DMS114 treated with DMSO at 0.1 percent for 48 hours (cell line): ENCODE measurements around the gene CARMIL3.
"Not testable (repeated sequence)": the region's sequence is repeated elsewhere in the genome, so short reads cannot be mapped to it uniquely, and the experiment has no call there.

Experiments used
- DNase-seq: peaks from one replicate; lab custom pipeline; 2025; ENCODE audit not compliant: unreplicated experiment; lab: John Stamatoyannopoulos, UW

CARMIL3 gene

DNA sequence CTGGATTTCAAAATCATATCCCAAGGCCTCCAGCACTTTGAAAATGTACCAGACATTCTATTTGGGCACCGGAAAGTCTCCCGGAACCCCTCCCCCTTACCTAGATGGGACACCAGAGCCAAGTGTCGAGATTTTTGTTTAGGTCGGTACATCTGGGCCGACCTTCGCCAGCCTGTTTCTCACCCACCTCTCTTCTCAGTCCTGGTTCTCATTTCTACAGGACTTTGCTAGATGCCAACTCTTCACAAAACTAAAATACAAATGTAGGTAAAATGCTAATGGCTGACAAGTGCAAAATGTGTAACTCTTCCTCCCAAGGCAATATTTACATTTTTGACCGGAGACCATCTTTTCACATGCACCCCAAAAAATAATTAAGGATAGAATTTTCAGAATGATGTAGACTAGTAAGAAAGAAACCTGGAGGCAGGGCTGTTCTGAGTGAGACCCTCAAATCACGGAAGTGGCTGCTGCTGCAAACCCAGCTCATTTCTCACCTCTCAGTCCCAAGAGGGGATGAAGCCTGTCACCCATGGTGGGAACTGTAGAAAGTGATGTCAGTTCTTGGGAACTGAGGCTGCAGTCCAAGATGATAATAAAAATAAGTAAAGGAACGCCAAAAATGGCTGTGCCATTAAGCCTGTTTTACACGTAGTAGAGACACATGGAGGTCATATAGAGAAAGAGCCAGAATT, 14.7 kb upstream of the CARMIL3 start:
- DNase-seq, result not testable (repeated sequence)

DNA sequence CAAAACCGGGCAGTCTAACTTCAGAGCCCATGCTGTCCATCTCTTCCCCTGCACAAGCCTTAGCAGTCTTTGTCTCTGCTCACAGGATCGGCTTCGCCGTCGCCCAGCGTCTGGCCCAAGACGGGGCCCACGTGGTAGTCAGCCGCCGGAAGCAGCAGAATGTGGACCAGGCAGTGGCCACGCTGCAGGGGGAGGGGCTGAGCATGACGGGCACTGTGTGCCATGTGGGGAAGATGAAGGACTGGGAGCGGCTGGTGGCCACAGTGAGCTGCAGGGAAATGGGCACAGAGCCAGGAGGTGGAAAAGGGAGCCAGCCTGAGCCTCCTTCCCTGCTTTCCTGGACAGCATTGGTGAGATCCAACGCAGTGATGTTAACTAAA, 14.2 kb upstream of the CARMIL3 start:
- no peak for DNase-seq

DNA sequence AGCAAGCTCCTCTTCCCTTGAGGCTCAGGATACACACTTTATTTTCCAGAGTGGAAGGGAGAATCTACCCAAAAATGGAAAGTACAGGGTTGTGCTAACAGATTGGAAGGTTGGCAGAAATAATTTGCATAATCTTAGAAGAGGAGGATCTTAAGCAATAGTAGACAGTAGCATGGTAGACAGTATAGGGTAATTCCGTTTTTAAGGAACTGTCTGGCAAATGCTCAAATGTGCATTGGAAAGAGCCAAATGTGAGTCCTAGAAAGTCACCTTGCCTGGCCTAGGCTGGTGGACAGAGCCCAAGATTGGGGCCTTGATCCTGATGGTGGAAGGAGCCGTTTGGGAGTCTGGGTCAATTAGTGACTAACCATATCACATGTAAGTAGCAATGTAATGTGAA, 13.1 kb upstream of the CARMIL3 start:
- DNase-seq, result no peak

DNA sequence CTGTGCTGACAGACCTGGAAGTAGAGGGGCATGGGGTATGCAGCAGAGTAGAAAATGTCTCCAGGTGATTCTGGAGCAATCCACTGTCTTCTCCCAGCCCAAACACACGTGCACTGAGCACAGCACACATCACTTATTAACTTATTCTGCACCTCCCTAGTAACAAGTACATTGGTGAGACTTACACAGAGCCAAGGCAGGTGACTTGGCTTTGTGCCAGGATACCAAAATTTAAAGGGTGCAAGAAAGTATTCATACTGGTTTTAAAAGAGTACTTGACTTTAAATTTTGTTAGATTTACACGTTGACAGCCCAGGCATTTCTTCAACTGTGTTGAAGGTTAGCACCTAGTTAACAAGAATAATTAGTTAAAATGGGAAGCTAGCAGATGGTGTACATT, 11.1 kb upstream of the CARMIL3 start:
- DNase-seq, result no peak

DNA sequence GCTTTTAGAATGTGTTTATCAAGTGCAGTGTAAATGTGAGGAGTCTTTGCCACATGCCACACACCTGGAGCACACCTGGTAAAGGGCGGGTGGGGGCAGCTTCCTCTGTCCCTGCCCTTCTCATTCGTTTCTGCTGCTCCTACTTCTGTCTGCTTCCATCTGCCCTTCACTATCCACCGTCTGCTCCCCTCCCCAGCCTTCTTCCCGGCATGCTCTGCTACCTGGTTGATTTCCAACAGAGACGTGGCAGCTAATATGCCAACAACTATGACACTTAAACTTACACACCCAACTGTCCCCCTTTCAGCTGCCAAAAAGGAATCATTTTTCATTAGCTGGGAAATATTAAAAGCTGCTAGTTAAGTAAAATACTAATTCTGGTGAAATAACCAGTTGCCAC, 9.1 kb upstream of the CARMIL3 start:
- DNase-seq, result no peak

DNA sequence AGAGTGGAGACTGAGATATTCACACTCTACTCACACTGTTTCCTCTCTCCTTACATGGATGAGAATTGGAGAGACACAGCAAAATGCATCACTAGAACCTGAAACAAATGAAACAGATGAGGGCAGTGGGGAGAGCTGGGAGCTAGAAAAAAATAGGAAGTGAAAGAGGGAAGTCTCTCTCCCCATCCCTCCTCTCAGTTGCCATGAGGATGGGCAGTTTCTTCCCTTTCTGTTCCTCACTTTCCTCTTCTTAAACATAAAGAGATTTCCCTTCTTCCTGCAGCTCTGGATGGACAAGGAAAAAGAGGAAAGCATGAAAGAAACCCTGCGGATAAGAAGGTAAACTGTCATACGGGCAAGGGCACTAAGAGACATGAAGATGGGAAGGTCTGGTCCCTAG, 2.8 kb upstream of the CARMIL3 start:
- not testable (repeated sequence) for DNase-seq

DNA sequence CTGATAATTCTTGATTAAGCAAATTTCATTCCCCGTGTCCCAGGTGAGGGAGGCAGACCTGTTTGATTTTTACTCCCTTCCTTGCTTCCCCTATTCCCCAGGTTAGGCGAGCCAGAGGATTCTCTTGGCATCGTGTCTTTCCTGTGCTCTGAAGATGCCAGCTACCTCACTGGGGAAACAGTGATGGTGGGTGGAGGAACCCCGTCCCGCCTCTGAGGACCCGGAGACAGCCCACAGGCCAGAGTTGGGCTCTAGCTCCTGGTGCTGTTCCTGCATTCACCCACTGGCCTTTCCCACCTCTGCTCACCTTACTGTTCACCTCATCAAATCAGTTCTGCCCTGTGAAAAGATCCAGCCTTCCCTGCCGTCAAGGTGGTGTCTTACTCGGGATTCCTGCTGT, 1.1 kb upstream of the CARMIL3 start:
- not testable (repeated sequence) for DNase-seq

DNA sequence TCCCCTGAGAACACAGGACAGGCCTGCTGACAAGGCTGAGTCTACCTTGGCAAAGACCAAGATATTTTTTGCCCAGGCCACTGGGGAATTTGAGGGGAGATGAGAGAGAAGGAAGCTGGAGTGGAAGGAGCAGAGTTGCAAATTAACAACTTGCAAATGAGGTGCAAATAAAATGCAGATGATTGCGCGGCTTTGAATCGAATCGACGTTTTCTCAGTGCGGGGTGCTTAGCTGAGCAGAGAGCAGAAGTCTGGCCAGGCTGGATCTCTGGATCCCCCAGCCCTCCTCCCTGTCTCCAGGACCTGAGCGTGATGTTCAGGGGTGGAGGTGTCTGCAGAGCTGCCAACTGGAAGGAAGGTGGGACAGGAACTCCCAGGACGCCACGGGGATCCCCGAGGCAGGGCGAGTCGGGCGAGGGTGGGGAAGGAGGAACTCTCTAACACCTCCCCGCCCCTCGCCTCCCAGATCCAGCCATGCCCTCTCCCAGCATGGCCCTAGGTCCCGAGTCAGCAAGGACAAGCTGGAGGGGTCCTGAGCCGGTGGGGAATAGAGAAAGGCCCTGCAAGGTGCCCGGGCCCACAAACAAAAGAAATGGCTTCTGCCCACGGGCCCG, 527 bp upstream of the CARMIL3 start:
- no peak for DNase-seq

DNA sequence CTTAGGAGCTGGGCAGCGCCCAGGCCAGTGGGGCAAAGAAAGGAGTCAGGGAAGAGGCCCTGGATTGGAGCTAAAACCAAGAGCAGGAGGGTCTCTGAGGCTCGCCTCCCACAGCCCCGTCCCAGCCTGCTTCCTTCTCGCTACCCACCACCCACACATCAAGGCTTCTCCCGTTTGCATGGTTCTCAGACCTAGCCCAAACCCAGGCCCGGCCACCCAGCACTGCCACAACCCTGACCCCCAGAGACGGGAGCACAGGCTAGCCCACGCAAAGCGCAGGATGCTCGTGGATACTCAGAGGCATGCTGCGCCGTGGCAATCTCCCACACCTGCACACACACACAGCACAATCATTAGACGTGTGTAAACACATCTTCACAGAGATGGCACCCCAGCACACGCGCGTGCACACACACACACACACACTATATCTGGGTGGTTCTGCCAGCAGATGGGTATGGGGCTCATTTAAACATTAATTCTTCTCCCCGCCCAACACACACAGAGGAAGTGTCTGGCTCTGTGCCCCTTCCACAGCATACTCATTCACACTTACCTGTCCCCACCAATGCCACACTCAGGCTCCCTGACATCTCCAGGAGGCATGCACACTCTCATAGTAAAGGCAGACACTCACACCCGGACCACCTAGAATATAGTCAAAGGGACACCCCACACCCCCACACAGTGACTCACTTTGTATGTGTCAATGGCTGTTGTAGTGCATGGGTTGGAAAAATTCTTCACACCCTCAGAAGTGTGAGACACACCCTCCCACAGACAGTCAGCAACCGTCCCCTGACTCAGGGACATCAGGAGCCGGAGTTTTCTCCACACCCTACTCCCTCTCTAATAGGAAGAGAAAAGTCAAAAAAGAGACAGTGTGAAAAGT, 1.1 kb downstream of the CARMIL3 start:
- no peak for DNase-seq

DNA sequence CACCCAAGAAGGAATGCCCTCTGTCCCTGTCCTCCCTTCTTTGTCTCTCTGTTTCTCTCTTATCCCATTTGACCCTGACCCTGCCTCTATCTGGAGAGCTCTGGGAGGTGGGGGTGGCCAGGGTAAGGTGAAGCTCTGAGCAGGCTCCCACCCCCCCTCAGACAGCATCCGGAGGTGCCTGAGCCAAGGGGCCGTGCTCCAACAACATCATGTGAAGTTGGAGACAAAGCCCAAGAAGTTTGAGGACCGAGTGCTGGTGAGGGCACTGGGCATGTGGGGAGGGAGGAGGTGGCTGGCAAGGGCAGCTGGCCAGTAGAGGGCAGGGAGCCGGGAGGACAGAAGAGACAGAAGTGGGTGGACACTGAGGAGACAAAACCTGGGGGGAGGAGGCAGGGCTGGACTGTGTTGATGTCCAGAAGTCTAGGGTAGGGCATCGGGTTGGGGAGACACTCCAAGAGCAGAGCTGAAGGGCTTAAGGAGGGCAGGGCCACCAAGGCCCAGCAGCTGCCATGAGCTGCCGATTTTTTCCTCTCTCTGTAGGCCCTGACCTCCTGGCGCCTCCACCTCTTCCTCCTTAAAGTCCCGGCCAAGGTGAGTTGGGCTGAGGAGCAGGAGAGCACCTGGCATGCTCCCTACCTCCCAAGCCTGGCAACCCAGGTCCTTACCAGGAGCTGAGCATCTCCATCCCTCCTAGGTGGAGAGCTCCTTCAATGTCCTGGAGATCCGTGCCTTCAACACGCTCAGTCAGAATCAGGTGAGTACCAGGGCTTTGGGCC, 1.9 kb downstream of the CARMIL3 start:
- no peak for DNase-seq

DNA sequence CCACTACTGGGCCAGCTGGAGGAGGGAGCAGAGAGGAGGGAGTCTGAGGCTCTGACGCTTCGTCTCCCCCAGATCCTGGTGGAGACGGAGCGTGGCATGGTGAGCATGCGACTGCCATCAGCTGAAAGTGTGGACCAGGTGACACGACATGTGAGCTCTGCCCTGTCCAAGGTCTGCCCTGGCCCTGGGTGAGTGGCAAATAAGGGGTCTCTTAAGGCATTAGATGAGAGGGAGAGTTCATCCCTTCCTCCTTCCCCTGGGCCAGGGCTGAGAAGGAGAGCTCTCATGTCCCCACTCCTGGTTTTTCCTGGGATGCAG, 2.5 kb downstream of the CARMIL3 start:
- DNase-seq, result no peak

DNA sequence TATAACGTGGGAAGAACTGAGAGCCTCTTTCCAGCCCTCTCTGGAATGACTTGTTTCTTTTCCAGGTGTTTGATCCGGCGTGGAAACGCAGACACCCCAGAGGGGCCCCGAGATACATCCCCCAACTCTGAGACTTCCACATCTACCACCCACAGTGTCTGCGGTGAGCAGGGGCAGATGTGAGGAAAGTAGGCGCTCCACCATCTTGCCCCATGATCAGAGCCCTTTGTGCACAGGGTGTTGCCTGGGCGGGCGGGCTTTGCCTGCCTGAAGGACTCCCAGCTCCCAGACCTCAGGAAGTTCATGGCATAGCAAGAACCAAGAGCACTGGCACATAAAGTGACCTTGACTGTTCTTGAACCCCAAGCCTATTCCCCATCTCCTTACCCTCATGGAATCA, 2.8 kb downstream of the CARMIL3 start:
- no peak for DNase-seq

DNA sequence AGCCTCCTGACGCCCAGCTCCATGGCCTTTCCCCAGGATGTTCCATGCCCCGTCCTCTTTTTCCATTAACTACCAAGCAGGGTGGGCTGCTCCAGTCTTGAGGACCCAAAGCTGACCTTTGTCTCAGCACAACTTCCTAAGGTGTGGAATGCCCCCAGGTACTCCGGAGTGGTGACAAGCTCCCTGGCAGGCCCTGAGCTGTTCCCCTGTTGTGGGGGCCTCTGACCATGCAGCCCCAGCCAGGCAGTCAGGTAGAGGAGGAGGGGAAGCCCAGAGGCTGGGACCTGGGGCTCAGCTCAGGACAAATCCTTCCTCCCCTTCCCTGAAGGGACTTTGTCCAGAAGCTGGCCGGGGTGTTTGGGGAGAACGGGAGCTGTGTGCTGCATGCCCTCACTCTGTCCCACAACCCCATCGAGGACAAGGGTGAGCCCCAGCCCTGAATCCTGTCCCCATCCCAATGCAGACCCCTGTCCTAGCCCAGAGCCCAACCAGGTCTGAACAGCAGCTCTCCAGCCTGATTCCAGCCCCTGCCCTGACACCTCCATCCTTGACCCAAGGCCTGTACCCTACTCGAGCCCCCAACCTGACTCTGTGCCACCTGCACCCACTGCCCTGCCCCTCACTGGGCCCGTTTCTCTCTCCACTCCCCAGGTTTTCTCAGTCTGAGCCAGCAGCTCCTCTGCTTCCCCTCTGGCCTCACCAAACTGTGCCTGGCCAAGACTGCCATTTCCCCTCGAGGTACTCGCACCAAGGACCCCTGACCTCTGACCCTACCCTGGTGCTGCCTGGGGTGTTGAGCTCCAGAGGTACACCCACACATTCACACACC, 4.4 kb downstream of the CARMIL3 start:
- DNase-seq, result no peak

DNA sequence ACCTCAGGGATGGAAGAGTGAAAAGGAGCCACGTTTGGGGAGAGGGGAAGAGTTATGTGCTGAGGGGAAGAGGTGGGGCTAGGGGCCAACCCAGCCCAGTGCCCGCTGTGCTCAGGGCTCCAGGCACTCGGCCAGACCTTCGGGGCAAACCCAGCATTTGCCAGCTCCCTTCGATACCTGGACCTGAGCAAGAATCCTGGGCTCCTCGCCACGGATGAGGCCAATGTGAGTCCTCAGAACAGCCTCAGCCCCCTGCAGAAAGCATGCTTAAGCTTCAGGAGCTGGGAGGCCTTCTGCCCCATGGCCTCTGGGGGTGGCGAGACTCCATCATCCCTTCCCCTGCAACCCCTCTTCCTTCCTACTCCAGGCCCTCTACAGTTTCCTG, 5.0 kb downstream of the CARMIL3 start:
- no peak for DNase-seq

DNA sequence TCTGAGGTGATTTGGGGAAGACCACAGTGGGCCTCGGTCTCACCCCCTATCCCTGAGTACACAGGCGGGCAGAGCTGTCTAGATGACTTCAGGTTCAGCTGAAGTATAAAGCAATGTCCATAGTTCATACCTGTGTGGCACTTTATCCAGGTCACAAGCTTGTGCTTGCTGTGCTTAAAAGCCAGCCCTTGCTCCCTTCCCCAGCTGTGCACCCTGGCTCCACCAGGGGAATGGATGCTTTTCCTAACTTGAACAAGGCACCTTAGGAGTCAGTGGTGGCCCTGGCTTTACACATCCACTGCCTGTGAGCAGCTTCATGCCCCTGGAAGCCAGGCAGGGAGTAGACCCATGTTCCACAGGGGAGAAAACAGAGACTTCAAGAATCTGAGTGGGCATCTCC, 5.5 kb downstream of the CARMIL3 start:
- DNase-seq, result no peak

DNA sequence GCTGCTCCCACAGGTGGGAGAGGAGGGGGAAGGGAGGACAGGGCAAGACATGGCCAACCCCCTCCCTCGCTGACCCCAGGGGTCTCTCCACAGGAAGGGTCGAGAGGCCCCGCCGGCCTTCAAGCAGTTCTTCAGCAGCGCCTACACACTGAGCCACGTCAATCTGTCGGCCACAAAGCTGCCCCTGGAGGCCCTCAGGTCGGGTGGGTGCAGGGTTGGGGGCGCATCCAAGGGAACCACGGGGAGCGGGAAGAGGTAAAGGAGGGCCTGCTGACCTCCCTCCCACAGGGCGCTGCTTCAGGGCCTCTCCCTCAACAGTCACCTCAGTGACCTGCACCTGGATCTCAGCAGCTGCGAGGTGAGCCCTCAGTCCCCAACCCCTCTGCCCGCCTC, 6.1 kb downstream of the CARMIL3 start:
- DNase-seq, result no peak

DNA sequence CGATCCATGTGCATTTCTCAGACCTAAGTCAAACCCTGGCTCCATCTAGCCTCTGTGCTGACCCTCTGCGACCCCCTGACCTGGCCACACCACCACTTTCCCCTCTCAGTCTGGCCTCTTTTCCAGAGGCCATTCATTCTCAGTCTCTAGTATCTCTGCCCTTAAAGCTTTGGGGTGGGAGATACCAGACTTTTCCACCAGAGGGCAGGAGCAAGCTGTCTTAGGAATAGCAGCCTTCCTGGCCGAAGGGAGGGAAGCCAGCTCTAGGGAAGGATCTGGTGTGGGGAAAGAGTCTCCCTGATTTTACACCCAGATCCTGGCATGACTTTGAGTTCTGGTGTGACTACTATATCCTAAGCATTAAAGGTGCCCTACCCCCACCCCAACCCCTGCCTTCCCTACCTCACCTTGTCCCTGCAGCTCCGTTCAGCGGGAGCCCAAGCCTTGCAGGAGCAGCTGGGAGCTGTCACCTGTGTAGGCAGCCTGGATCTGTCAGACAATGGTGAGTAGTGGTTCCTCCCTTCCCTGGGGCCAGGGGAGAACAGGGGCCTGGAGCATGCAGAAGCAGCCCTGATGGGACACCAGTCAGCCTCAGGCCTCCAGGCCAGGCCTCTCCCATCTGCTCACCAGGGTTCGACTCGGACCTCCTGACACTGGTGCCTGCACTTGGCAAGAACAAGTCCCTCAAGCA, 6.6 kb downstream of the CARMIL3 start:
- peak; percentile 46 for DNase-seq

DNA sequence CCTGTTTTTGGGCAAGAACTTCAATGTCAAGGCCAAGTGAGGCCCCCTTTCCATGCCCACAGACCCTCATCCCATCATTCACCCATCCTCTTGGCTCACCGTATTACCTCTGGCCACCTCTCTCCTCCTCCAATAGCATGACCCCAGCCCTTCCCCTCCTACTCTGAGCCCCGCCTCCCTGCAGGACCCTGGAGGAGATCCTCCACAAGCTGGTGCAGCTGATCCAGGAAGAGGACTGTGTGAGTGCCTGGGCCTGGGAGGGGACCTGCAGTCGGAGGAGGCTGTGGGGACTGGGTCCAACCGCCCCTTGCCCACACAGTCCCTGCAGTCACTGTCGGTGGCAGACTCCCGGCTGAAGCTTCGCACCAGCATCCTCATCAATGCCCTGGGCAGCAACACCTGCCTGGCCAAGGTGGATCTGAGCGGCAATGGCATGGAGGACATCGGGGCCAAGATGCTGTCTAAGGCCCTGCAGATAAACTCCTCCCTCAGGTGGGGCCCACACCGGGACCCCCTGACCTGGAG, 7.2 kb downstream of the CARMIL3 start:
- DNase-seq, result no peak

DNA sequence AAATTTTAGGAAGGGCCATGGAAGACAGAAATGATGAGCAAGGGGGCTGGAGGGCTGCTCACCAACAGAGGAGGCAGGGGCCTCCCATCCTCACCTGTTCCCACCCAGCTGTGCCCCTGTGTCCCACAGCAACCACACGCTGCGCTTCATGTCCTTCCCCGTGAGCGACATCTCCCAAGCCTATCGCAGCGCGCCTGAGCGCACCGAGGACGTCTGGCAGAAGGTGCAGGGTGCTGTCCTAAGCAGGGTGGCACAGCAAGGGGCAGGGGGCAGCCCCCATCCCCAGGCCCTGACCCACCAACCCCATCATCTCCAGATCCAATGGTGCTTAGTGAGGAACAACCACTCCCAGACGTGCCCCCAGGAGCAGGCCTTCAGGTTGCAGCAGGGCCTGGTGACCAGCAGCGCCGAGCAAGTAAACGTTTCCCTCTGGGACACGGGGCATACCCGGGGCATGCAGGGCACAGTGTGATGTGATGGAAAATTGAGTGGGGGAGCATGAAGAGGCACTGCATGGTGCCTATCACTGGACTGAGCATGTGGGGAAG, 8.1 kb downstream of the CARMIL3 start:
- DNase-seq, result no peak

DNA sequence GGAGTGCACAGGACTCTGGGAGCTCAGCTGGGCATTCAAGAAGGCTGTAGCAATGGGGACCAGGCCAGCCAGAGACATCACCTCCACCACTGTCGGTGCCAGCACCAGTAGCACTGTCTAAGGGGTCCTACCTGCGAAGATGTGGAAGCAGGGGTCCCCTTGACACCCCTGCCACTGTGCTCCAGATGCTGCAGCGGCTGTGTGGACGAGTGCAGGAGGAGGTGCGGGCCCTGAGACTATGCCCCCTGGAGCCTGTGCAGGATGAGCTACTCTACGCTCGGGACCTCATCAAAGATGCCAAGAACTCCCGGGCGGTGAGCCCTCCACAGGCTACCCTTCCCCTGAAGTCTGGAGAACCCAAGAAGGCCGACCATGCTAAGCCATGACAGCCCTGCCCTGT, 8.6 kb downstream of the CARMIL3 start:
- no peak for DNase-seq
